Activated naive CD8-positive, alpha-beta T cell (primary cell): Measurements from ENCODE around the gene GMIP.
"Not testable (repeated sequence)": the region's sequence is repeated elsewhere in the genome, so short reads cannot be mapped to it uniquely, and the experiment has no call there.

Experiments used
- H3K27ac Mint-ChIP-seq: one replicate; pipeline ENCODE4 v1.8.0; 2021; ENCODE audit warnings: mixed read lengths
- H3K27me3 Mint-ChIP-seq: one replicate; pipeline ENCODE4 v1.8.0; 2021; ENCODE audit warnings: mixed read lengths
- H3K36me3 Mint-ChIP-seq: one replicate; pipeline ENCODE4 v1.8.0; 2021; ENCODE audit warnings: mixed read lengths
- H3K4me1 Mint-ChIP-seq: one replicate; pipeline ENCODE4 v1.8.0; 2021; ENCODE audit warnings: low read depth, mixed read lengths
- H3K4me3 Mint-ChIP-seq: one replicate; pipeline ENCODE4 v1.8.0; 2021; ENCODE audit warnings: mild to moderate bottlenecking, mixed read lengths
- H3K9me3 Mint-ChIP-seq: one replicate; pipeline ENCODE4 v1.8.0; 2021; ENCODE audit warnings: low read depth, mixed read lengths

The GMIP gene

GRCh38 chr19:19643158-19644053, at the start of gene GMIP:
TSS of gene GMIP (minus strand) at chr19:19643657. CDS start at chr19:19643529, 128 bp downstream.
- H3K4me1 Mint-ChIP-seq = peaks cover 16% of the 10 kb centered on the region
- H3K4me3 Mint-ChIP-seq = peak within 1 kb of the TSS; percentile 97

GRCh38 chr19:19691683-19692082, 48.2 kb upstream of the GMIP start:
- Mint-ChIP-seq H3K4me1 (no peaks in the 10 kb centered on the region), H3K9me3 (peaks cover 3% of the 10 kb centered on the region), H3K27me3 (no peaks in the 10 kb centered on the region), H3K4me3 (no peak overlapping the region), H3K27ac (no peak overlapping the region), H3K36me3 (peaks cover 4% of the 10 kb centered on the region)

More at GRCh38 chr19:19643158-19644053, at the start of gene GMIP:
- Mint-ChIP-seq H3K27me3 (no peaks in the 10 kb centered on the region), H3K9me3 (no peaks in the 10 kb centered on the region), H3K27ac (peak within 1 kb of the TSS; percentile 90), H3K36me3 (no peaks in the 10 kb centered on the region)

GRCh38 chr19:19689023-19689422, 45.6 kb upstream of the GMIP start:
- not testable (repeated sequence) for H3K4me1 Mint-ChIP-seq, H3K27ac Mint-ChIP-seq, H3K9me3 Mint-ChIP-seq, H3K27me3 Mint-ChIP-seq, H3K4me3 Mint-ChIP-seq
- H3K36me3 Mint-ChIP-seq = peaks cover 12% of the 10 kb centered on the region

- Mint-ChIP-seq H3K27ac (no peak overlapping the region), H3K36me3 (peaks cover 20% of the 10 kb centered on the region), H3K4me3 (no peak overlapping the region), H3K4me1 (peaks cover 2% of the 10 kb centered on the region), H3K9me3 (peaks cover 8% of the 10 kb centered on the region), H3K27me3 (no peaks in the 10 kb centered on the region)
These were observed 43.6 kb upstream of the GMIP start for GRCh38 chr19:19687090-19687489.

GRCh38 chr19:19686580-19686979, 43.1 kb upstream of the GMIP start:
- H3K4me1 Mint-ChIP-seq = peaks cover 2% of the 10 kb centered on the region
- H3K9me3 Mint-ChIP-seq = peaks cover 8% of the 10 kb centered on the region
- no peaks in the 10 kb centered on the region for H3K27me3 Mint-ChIP-seq
- no peak overlapping the region for H3K27ac Mint-ChIP-seq
- H3K4me3 Mint-ChIP-seq = no peak overlapping the region
- H3K36me3 Mint-ChIP-seq = peaks cover 20% of the 10 kb centered on the region

GRCh38 chr19:19686119-19686518, 42.7 kb upstream of the GMIP start:
- not testable (repeated sequence) for H3K4me3 Mint-ChIP-seq, H3K27me3 Mint-ChIP-seq, H3K4me1 Mint-ChIP-seq, H3K9me3 Mint-ChIP-seq, H3K27ac Mint-ChIP-seq
- peaks cover 25% of the 10 kb centered on the region for H3K36me3 Mint-ChIP-seq

- Mint-ChIP-seq H3K36me3 (peaks cover 57% of the 10 kb centered on the region), H3K4me1 (peaks cover 11% of the 10 kb centered on the region), H3K9me3 (peaks cover 16% of the 10 kb centered on the region), H3K4me3 (peak overlapping the region; percentile 17), H3K27me3 (no peaks in the 10 kb centered on the region), H3K27ac (no peak overlapping the region)
These were observed 36.0 kb upstream of the GMIP start for GRCh38 chr19:19679176-19680073.

- Mint-ChIP-seq H3K9me3 (peaks cover 8% of the 10 kb centered on the region), H3K4me3 (no peak overlapping the region), H3K36me3 (peaks cover 54% of the 10 kb centered on the region), H3K4me1 (peaks cover 12% of the 10 kb centered on the region), H3K27me3 (no peaks in the 10 kb centered on the region), H3K27ac (no peak overlapping the region)
These were observed 34.1 kb upstream of the GMIP start for GRCh38 chr19:19677579-19677978.

- Mint-ChIP-seq H3K27ac (no peak overlapping the region), H3K4me1 (peaks cover 22% of the 10 kb centered on the region), H3K4me3 (peak overlapping the region; percentile 32), H3K36me3 (peaks cover 45% of the 10 kb centered on the region), H3K9me3 (no peaks in the 10 kb centered on the region), H3K27me3 (no peaks in the 10 kb centered on the region)
These were observed 30.9 kb upstream of the GMIP start for GRCh38 chr19:19674315-19674714.

- Mint-ChIP-seq H3K27ac (no peak overlapping the region), H3K4me3 (peak overlapping the region; percentile 20), H3K4me1 (peaks cover 29% of the 10 kb centered on the region), H3K9me3 (no peaks in the 10 kb centered on the region), H3K36me3 (peaks cover 33% of the 10 kb centered on the region), H3K27me3 (no peaks in the 10 kb centered on the region)
These were observed 29.4 kb upstream of the GMIP start for GRCh38 chr19:19672816-19673215.

- peak overlapping the region; percentile 91 for H3K4me3 Mint-ChIP-seq
- no peaks in the 10 kb centered on the region for H3K9me3 Mint-ChIP-seq
- no peaks in the 10 kb centered on the region for H3K27me3 Mint-ChIP-seq
- peaks cover 14% of the 10 kb centered on the region for H3K36me3 Mint-ChIP-seq
- H3K27ac Mint-ChIP-seq = peak overlapping the region; percentile 93
- peaks cover 29% of the 10 kb centered on the region for H3K4me1 Mint-ChIP-seq
These were observed 26.7 kb upstream of the GMIP start for GRCh38 chr19:19670070-19670551.

GRCh38 chr19:19668230-19669012, 25.0 kb upstream of the GMIP start, which contains the start of gene ZNF101:
TSS of gene ZNF101 (plus strand) at chr19:19668839. CDS start at chr19:19668964, 125 bp downstream.
- Mint-ChIP-seq H3K36me3 (peaks cover 7% of the 10 kb centered on the region), H3K4me3 (peak within 1 kb of the TSS; percentile 92), H3K27me3 (no peaks in the 10 kb centered on the region), H3K9me3 (no peaks in the 10 kb centered on the region), H3K27ac (peak within 1 kb of the TSS; percentile 96), H3K4me1 (peaks cover 27% of the 10 kb centered on the region)

GRCh38 chr19:19665420-19665948, 22.0 kb upstream of the GMIP start:
- not testable (repeated sequence) for H3K27ac Mint-ChIP-seq, H3K36me3 Mint-ChIP-seq, H3K27me3 Mint-ChIP-seq, H3K9me3 Mint-ChIP-seq, H3K4me3 Mint-ChIP-seq
- peaks cover 40% of the 10 kb centered on the region for H3K4me1 Mint-ChIP-seq
